ENCODE results near the gene AIFM3.

- TF ChIP-seq, protein P1, sequence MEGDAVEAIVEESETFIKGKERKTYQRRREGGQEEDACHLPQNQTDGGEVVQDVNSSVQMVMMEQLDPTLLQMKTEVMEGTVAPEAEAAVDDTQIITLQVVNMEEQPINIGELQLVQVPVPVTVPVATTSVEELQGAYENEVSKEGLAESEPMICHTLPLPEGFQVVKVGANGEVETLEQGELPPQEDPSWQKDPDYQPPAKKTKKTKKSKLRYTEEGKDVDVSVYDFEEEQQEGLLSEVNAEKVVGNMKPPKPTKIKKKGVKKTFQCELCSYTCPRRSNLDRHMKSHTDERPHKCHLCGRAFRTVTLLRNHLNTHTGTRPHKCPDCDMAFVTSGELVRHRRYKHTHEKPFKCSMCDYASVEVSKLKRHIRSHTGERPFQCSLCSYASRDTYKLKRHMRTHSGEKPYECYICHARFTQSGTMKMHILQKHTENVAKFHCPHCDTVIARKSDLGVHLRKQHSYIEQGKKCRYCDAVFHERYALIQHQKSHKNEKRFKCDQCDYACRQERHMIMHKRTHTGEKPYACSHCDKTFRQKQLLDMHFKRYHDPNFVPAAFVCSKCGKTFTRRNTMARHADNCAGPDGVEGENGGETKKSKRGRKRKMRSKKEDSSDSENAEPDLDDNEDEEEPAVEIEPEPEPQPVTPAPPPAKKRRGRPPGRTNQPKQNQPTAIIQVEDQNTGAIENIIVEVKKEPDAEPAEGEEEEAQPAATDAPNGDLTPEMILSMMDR (conservative IDR thresholded peaks at IDR 0.05): no peak
- no peak for TF ChIP-seq EZH2 (IDR thresholded peaks at IDR 0.05; ENCODE audit: low read depth)
Observed at GRCh38 chr22:20990184-20991180, 23.4 kb downstream of the AIFM3 start.

Measured in PC-9 (cell line).